Ecto neural progenitor cell (in vitro differentiated cells): ENCODE measurements around the gene NTM.
A peak's percentile ranks its signal among the peaks of the same experiment; 100 is the strongest.

Source experiments
- DNase-seq: peaks from one replicate; pipeline ENCODE4 v3.0.0-alpha.2; 2018; ENCODE audit warnings: low spot score

The NTM gene

GRCh38 chr11:131499199-131499598 is 128.8 kb downstream of the NTM start:
- DNase-seq = no peak

GRCh38 chr11:131503017-131503416 is 132.6 kb downstream of the NTM start:
- DNase-seq = no peak

- peak; percentile 72 for DNase-seq
Measured at GRCh38 chr11:131504199-131504949, 134.0 kb downstream of the NTM start.

DNA sequence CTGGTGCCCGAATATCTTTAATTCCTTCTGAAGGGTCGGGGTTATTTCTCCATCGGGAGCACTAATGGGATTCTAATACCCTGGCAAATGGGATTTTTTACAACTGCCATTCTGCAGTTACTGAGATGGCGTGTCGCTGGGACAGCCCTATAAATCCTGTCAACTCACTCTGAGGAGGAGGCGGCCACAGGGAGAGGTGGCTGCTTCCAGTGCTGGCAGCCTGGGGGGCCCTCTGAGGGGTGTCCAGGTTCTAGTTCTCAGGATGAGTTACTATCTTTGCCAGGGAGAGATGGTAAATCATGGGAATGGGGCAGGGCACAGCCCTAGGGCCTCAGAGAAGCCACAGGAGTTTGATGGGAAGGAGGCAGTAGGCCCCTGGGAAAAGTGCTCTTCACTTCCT is 135.9 kb downstream of the NTM start:
- no peak for DNase-seq

DNA sequence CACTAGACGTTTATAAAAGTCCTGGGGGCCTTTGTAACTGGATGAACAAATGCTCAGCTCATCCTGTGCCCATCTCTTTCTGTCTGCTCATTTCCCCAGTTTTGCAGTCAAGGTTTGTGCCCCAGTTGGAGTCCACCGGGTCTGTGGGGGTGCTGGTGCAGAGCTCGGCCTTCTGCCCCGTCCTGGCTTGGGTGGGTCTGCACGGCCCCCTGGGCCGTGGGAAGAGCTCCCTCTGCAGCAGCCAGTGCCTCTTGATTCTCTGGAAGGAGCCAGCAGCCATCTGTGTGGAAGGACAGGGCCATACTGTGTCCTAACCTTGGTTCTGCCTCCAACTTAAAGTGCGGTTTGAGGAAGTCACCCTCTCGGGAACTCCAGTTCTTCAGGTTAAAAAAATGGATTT is 140.2 kb downstream of the NTM start:
- DNase-seq = no peak

DNA sequence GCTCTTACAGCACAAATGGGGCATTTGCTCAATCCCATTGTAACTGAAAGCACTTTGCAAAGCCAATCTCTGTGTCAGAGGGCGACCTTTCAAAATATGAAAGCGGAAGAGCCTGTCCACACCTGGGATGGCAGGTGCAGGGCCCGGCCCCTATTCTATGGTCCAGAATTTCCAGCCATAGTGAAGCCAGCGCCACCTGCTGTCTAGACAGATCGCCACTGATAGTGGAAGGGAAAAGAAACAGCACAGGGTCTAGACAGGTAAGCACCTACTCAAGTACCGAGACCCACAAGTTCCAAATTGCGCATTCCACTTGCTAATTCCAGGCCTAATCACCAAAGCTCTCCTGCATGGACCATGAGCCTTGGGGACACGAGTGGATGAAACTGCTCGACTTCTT is 141.4 kb downstream of the NTM start:
- peak; percentile 60 for DNase-seq

DNA sequence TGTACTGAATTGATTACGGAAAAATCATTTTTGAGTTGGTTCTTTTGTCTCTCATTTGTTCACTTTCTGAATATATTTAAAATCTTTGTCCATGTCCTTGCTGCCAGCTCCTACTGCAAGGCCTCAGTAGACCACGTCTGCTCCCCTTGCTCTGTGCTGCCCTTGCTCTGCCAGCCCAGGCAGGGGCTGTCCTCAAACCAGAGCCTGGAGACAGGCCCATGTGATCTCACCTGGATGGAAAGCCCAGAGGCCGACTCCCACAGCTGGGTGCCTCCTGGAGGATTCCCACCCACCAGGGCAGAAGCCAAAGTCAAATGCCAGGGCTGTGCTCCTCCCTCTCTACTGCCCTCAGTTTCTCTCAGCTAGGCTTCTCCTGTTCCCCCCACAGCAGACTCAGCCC is 141.8 kb downstream of the NTM start:
- no peak for DNase-seq

GRCh38 chr11:131514062-131514461 is 143.6 kb downstream of the NTM start:
- DNase-seq = no peak

GRCh38 chr11:131518305-131518838 is 148.0 kb downstream of the NTM start:
- no peak for DNase-seq

- no peak for DNase-seq
Measured at GRCh38 chr11:131522851-131523250, 152.4 kb downstream of the NTM start.

DNA sequence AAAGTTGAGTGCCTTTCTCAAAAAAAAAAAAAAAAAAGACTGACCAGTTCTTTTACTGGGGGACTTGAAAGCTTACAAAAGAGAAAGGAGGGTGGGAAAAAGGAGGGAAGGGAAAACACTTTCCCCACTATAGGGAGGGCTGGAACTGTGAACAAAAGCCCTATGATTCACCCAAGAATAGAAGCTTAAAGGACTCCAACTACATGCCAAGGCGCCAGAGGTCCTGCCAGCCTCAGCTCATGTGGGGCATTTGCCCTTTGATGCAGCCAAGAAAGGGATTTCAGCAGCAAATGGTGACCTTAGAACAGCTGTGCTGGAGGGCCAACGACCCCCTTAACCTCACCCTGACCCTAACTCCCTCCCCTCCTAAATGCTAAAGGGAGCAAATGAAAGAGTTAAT is 160.0 kb downstream of the NTM start:
- no peak for DNase-seq

DNA sequence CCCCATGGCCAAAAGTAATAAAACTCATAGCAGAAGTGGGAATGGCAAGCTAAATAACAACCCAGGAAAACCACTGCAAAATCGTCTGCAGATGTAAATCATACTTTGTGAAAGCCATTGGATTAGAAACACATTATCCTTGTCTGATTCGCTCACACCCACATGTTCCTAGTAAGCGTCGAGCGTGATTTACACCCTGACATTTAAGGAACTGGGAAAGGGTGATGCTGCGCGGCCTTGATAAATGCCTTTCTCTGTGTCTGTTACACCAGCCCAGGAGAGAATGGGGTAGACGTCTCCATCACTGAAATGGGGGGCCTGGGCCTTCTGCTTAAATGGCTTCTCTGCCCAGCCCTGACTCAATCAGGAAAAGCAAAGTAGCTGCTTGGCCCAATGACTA is 162.7 kb downstream of the NTM start:
- DNase-seq = no peak

GRCh38 chr11:131533998-131534397 is 163.6 kb downstream of the NTM start:
- no peak for DNase-seq

GRCh38 chr11:131534611-131535010 is 164.2 kb downstream of the NTM start:
- no peak for DNase-seq

DNA sequence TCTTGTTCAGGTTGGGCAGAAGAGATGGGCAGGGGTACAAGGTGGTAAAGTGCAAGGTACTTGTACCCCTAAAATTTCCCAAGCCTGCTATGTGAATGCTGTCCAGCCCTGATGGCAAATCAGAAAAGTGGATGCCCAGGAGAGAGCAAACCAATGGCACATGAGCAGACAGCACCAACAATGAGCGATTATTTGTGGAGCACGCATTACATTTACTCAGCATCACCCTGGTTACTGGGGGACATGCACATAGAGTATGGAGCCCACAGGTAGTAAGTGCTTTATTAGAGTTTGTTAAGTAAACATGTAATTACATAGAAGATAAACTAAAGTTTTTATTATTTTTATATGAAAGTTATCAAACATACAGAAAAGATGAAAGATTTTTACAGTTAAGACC is 165.7 kb downstream of the NTM start:
- no peak for DNase-seq

GRCh38 chr11:131537196-131537595 is 166.8 kb downstream of the NTM start:
- no peak for DNase-seq

GRCh38 chr11:131537748-131538147 is 167.3 kb downstream of the NTM start:
- DNase-seq = no peak

GRCh38 chr11:131538322-131538721 is 167.9 kb downstream of the NTM start:
- no peak for DNase-seq

- DNase-seq = no peak
Measured at GRCh38 chr11:131540676-131541075, 170.3 kb downstream of the NTM start.

DNA sequence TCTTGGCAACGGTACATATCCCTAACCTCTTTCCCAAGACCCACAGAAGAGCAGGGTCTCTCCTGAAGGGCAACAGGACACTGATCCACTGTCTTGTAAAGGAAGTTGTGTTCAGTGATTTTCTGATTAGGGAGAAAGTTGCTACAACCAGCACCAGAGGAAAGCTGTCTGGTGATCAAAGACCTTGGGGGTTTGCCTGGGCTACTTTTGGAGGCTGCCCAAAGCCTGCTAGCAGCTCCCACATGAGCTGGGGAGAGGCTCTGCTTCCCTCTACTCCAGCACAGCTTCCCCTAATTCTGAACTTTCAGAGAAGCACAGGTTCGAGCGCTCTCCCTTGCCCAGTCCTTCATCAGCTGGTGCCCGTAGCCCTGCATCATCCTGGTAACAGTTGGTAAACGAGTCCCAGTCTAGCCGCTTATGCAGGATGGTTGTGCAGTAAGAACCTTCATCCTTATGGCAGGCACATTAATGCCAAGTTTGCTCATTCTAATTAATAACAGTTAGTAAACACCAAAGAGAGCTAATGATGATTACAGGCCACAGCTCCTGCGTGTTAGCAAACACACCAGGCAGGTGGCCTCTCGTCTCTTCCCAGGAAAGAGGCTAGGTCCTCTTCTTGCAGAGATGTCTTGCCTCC is 173.1 kb downstream of the NTM start:
- DNase-seq = no peak

DNA sequence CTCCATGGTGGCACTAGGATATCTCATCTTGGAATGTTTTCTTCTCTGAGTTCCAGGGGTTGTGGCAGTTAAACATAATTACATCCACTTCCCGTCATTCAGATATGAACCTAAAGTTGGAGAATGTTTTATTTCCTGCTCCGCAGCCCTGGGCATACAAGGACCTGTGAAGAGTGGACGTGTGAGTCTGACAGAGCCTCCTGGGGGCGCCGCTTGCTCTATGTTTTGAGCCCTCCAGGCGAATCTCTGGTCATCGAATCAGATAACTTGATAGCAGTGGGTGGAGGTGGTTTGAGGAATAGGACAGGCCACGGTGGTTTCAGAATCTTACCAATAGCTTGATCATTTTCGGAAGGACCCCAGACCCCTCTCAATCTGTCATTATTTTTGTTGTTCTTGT is 174.2 kb downstream of the NTM start:
- DNase-seq = no peak

GRCh38 chr11:131546218-131546895 is 175.9 kb downstream of the NTM start:
- no peak for DNase-seq

DNA sequence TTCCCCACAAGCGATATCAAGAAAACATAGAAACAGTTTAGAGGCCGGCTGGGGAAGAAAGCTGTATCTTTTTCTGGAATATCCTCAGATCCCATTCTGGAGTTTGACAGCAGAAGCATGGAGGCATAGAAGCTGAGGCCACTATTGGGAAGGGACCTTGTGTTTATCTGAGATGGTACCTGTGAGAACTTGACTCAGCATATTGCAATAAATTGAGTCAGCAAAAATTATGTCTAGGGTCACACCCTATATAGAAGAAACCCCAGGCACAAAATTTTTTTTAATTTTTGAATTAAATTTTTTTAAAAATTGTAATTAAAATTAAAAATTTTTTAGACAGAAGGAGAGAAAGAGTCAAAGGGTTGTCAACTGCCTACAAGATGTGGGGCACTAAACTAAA is 178.7 kb downstream of the NTM start:
- no peak for DNase-seq
